ENCODE measurements around the gene LY6G6C. TPM values are rescaled to one million over a fixed set of nuclear protein-coding genes. Genes with fewer than 3 reads are reported as not detected.
A peak's percentile ranks its signal among the peaks of the same experiment; 100 is the strongest.

LY6G6C gene
- total RNA-seq, 1 donor from 2014 or later: not detected

- H3K27ac ChIP-seq (ENCODE audit: low read depth, low read length): peak overlapping the region; percentile 95
- H3K9ac ChIP-seq (ENCODE audit: low read depth in 1 of 3, low read length in 3 of 3): peak overlapping the region in 2 of 3 donors; percentile 81 to 86
- H3K4me3 ChIP-seq (ENCODE audit: low read length in 3 of 3): peak overlapping the region; percentile 80 to 88 (median 81)
- peaks cover 13 to 27% (median 15%) of the 10 kb centered on the region in 3 donors for H3K36me3 ChIP-seq (ENCODE audit: control insufficient read depth in 3 of 3, insufficient read depth in 3 of 3, low read length in 3 of 3)
- H3K4me1 ChIP-seq (ENCODE audit: control insufficient read depth in 3 of 3, insufficient read depth in 3 of 3, low read length in 3 of 3): peaks cover 15 to 18% (median 16%) of the 10 kb centered on the region in 3 donors
- no peaks in the 10 kb centered on the region for H3K9me3 ChIP-seq (ENCODE audit: control insufficient read depth in 3 of 3, low read length in 3 of 3)
- H3K27me3 ChIP-seq (ENCODE audit: control insufficient read depth in 3 of 3, insufficient read depth in 3 of 3, low read length in 3 of 3): no peaks in the 10 kb centered on the region
These were observed 6.4 kb upstream of the LY6G6C start for GRCh38 chr6:31727717-31728671.

GRCh38 chr6:31727034-31727716, 5.6 kb upstream of the LY6G6C start:
- Histone ChIP-seq H3K27ac (ENCODE audit: low read depth, low read length) (peak overlapping the region; percentile 59), H3K36me3 (ENCODE audit: control insufficient read depth in 3 of 3, insufficient read depth in 3 of 3, low read length in 3 of 3) (peaks cover 12 to 24% (median 12%) of the 10 kb centered on the region in 3 donors), H3K4me3 (ENCODE audit: low read length in 3 of 3) (no peak overlapping the region), H3K4me1 (ENCODE audit: control insufficient read depth in 3 of 3, insufficient read depth in 3 of 3, low read length in 3 of 3) (peaks cover 15 to 18% (median 16%) of the 10 kb centered on the region in 3 donors), H3K9ac (ENCODE audit: low read depth in 1 of 3, low read length in 3 of 3) (peak overlapping the region in 1 of 3 donors; percentile 33), H3K27me3 (ENCODE audit: control insufficient read depth in 3 of 3, insufficient read depth in 3 of 3, low read length in 3 of 3) (no peaks in the 10 kb centered on the region), H3K9me3 (ENCODE audit: control insufficient read depth in 3 of 3, low read length in 3 of 3) (no peaks in the 10 kb centered on the region)

GRCh38 chr6:31725502-31726350, 4.2 kb upstream of the LY6G6C start:
- Histone ChIP-seq H3K4me1 (ENCODE audit: control insufficient read depth in 3 of 3, insufficient read depth in 3 of 3, low read length in 3 of 3) (peaks cover 15 to 17% (median 16%) of the 10 kb centered on the region in 3 donors), H3K9me3 (ENCODE audit: control insufficient read depth in 3 of 3, low read length in 3 of 3) (no peaks in the 10 kb centered on the region), H3K4me3 (ENCODE audit: low read length in 3 of 3) (no peak overlapping the region), H3K36me3 (ENCODE audit: control insufficient read depth in 3 of 3, insufficient read depth in 3 of 3, low read length in 3 of 3) (peaks cover 9 to 17% (median 10%) of the 10 kb centered on the region in 3 donors), H3K27me3 (ENCODE audit: control insufficient read depth in 3 of 3, insufficient read depth in 3 of 3, low read length in 3 of 3) (no peaks in the 10 kb centered on the region), H3K9ac (ENCODE audit: low read depth in 1 of 3, low read length in 3 of 3) (no peak overlapping the region), H3K27ac (ENCODE audit: low read depth, low read length) (no peak overlapping the region)

- H3K9me3 ChIP-seq (ENCODE audit: control insufficient read depth in 3 of 3, low read length in 3 of 3): no peaks in the 10 kb centered on the region
- peaks cover 9 to 15% (median 10%) of the 10 kb centered on the region in 3 donors for H3K36me3 ChIP-seq (ENCODE audit: control insufficient read depth in 3 of 3, insufficient read depth in 3 of 3, low read length in 3 of 3)
- no peak overlapping the region for H3K27ac ChIP-seq (ENCODE audit: low read depth, low read length)
- no peak overlapping the region for H3K9ac ChIP-seq (ENCODE audit: low read depth in 1 of 3, low read length in 3 of 3)
- H3K27me3 ChIP-seq (ENCODE audit: control insufficient read depth in 3 of 3, insufficient read depth in 3 of 3, low read length in 3 of 3): no peaks in the 10 kb centered on the region
- H3K4me3 ChIP-seq (ENCODE audit: low read length in 3 of 3): no peak overlapping the region
- peaks cover 8 to 11% (median 11%) of the 10 kb centered on the region in 3 donors for H3K4me1 ChIP-seq (ENCODE audit: control insufficient read depth in 3 of 3, insufficient read depth in 3 of 3, low read length in 3 of 3)
These were observed 2.6 kb upstream of the LY6G6C start for GRCh38 chr6:31723980-31724691.

- peaks cover 9 to 15% (median 10%) of the 10 kb centered on the region in 3 donors for H3K36me3 ChIP-seq (ENCODE audit: control insufficient read depth in 3 of 3, insufficient read depth in 3 of 3, low read length in 3 of 3)
- peaks cover under 1 to 4% (median 4%) of the 10 kb centered on the region in 3 donors for H3K4me1 ChIP-seq (ENCODE audit: control insufficient read depth in 3 of 3, insufficient read depth in 3 of 3, low read length in 3 of 3)
- H3K27ac ChIP-seq (ENCODE audit: low read depth, low read length): no peak within 1 kb of the TSS
- H3K9me3 ChIP-seq (ENCODE audit: control insufficient read depth in 3 of 3, low read length in 3 of 3): no peaks in the 10 kb centered on the region
- H3K9ac ChIP-seq (ENCODE audit: low read depth in 1 of 3, low read length in 3 of 3): no peak within 1 kb of the TSS
- H3K27me3 ChIP-seq (ENCODE audit: control insufficient read depth in 3 of 3, insufficient read depth in 3 of 3, low read length in 3 of 3): no peaks in the 10 kb centered on the region
- no peak within 1 kb of the TSS for H3K4me3 ChIP-seq (ENCODE audit: low read length in 3 of 3)
These were observed 1.9 kb upstream of the LY6G6C start, which contains the start of gene MPIG6B for GRCh38 chr6:31723245-31723979. MPIG6B (plus strand) TSS chr6:31723373; CDS start chr6:31723384, 11 bp downstream.

DNA sequence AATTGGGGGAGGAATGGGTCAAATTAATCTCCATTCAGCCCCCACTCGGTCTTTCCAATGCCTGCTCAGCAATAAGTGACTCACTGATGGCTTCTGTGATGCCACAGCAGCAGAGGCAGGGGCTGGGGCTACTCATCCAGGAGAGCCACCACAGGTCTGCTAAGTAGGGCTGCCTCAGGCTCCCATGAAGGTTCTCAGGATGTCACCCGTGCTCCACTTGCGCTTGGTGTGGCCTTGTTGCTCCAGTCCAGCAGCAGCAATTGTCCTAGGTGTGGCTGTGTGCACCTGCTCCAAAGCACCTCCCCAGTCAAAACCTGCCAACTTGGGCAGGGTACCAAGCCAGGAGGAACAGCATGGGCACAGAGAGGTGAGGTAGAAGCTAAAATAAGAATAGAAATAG, 627 bp upstream of the LY6G6C start:
- Histone ChIP-seq H3K4me1 (ENCODE audit: control insufficient read depth in 3 of 3, insufficient read depth in 3 of 3, low read length in 3 of 3) (no peaks in the 10 kb centered on the region), H3K4me3 (ENCODE audit: low read length in 3 of 3) (no peak overlapping the region), H3K9ac (ENCODE audit: low read depth in 1 of 3, low read length in 3 of 3) (no peak overlapping the region), H3K36me3 (ENCODE audit: control insufficient read depth in 3 of 3, insufficient read depth in 3 of 3, low read length in 3 of 3) (peaks cover 6 to 13% (median 9%) of the 10 kb centered on the region in 3 donors), H3K27ac (ENCODE audit: low read depth, low read length) (no peak overlapping the region), H3K27me3 (ENCODE audit: control insufficient read depth in 3 of 3, insufficient read depth in 3 of 3, low read length in 3 of 3) (no peaks in the 10 kb centered on the region), H3K9me3 (ENCODE audit: control insufficient read depth in 3 of 3, low read length in 3 of 3) (no peaks in the 10 kb centered on the region)

DNA sequence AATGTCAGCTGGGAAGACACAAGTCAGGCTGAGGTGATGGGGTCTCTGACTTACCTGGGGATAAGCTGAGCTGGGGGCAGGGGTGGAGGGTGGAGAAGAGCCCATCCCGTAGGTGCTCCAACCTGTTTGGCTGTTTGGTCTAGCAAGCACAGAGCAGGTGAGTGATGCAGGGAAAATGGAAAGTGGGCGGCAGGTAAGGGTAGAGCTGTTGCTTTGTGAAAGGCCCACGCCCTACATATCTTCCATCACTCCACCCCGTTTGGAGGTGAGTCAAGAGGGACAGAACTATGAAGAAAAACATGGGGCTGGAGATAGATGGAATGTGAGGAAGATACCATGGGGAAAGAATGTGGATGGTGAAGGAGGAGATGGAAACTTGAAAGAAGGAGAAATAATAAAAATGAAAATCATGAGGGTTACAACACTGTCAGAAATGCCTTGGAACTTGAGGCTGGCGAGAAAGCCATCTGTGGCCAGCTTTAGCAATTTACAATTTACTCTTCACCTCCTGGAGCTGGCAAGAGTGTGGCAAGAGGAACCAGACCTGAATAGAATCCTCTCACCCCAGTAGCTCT, 1.3 kb downstream of the LY6G6C start:
- Histone ChIP-seq H3K9me3 (ENCODE audit: control insufficient read depth in 3 of 3, low read length in 3 of 3) (no peaks in the 10 kb centered on the region), H3K4me1 (ENCODE audit: control insufficient read depth in 3 of 3, insufficient read depth in 3 of 3, low read length in 3 of 3) (peaks cover 0 to under 1% (median 0%) of the 10 kb centered on the region in 3 donors), H3K36me3 (ENCODE audit: control insufficient read depth in 3 of 3, insufficient read depth in 3 of 3, low read length in 3 of 3) (no peaks in the 10 kb centered on the region), H3K27me3 (ENCODE audit: control insufficient read depth in 3 of 3, insufficient read depth in 3 of 3, low read length in 3 of 3) (no peaks in the 10 kb centered on the region), H3K9ac (ENCODE audit: low read depth in 1 of 3, low read length in 3 of 3) (no peak overlapping the region), H3K4me3 (ENCODE audit: low read length in 3 of 3) (no peak overlapping the region), H3K27ac (ENCODE audit: low read depth, low read length) (no peak overlapping the region)

GRCh38 chr6:31719001-31719400, 2.5 kb downstream of the LY6G6C start:
- peaks cover 0 to 5% (median 0%) of the 10 kb centered on the region in 3 donors for H3K4me1 ChIP-seq (ENCODE audit: control insufficient read depth in 3 of 3, insufficient read depth in 3 of 3, low read length in 3 of 3)

More at GRCh38 chr6:31719001-31719400, 2.5 kb downstream of the LY6G6C start:
- no peaks in the 10 kb centered on the region for H3K9me3 ChIP-seq (ENCODE audit: control insufficient read depth in 3 of 3, low read length in 3 of 3)
- H3K4me3 ChIP-seq (ENCODE audit: low read length in 3 of 3): no peak overlapping the region
- no peak overlapping the region for H3K27ac ChIP-seq (ENCODE audit: low read depth, low read length)
- no peaks in the 10 kb centered on the region for H3K36me3 ChIP-seq (ENCODE audit: control insufficient read depth in 3 of 3, insufficient read depth in 3 of 3, low read length in 3 of 3)
- H3K27me3 ChIP-seq (ENCODE audit: control insufficient read depth in 3 of 3, insufficient read depth in 3 of 3, low read length in 3 of 3): no peaks in the 10 kb centered on the region
- H3K9ac ChIP-seq (ENCODE audit: low read depth in 1 of 3, low read length in 3 of 3): no peak overlapping the region

All from skeletal muscle tissue (tissue), 4 donors.